ENCODE results near the gene STKLD1.

STKLD1 gene

GRCh38 chr9:133397370-133397769 is 21.2 kb downstream of the STKLD1 start:
- no peak overlapping the region for H3K4me3 ChIP-seq (ENCODE audit: low read depth, low read length)
- TF ChIP-seq CTCF (IDR thresholded peaks at IDR 0.05; ENCODE audit: low read depth, low read length): no peak

GRCh38 chr9:133397895-133398294 is 21.7 kb downstream of the STKLD1 start:
- no peak overlapping the region for H3K4me3 ChIP-seq (ENCODE audit: low read depth, low read length)
- TF ChIP-seq CTCF (IDR thresholded peaks at IDR 0.05; ENCODE audit: low read depth, low read length): no peak

GRCh38 chr9:133400292-133400691 is 24.1 kb downstream of the STKLD1 start:
- no peak for TF ChIP-seq CTCF (IDR thresholded peaks at IDR 0.05; ENCODE audit: low read depth, low read length)
- no peak overlapping the region for H3K4me3 ChIP-seq (ENCODE audit: low read depth, low read length)

- no peak overlapping the region for H3K4me3 ChIP-seq (ENCODE audit: low read depth, low read length)
- no peak for TF ChIP-seq CTCF (IDR thresholded peaks at IDR 0.05; ENCODE audit: low read depth, low read length)
Measured at GRCh38 chr9:133401588-133401987, 25.4 kb downstream of the STKLD1 start.

GRCh38 chr9:133402689-133403088 is 26.5 kb downstream of the STKLD1 start:
- TF ChIP-seq CTCF (IDR thresholded peaks at IDR 0.05; ENCODE audit: low read depth, low read length): no peak
- no peak overlapping the region for H3K4me3 ChIP-seq (ENCODE audit: low read depth, low read length)

GRCh38 chr9:133403766-133404453 is 27.7 kb downstream of the STKLD1 start:
- no peak overlapping the region for H3K4me3 ChIP-seq (ENCODE audit: low read depth, low read length)
- TF ChIP-seq CTCF (IDR thresholded peaks at IDR 0.05; ENCODE audit: low read depth, low read length): peak; percentile 35; the same call in 1 of the 2 replicates

- no peak for TF ChIP-seq CTCF (IDR thresholded peaks at IDR 0.05; ENCODE audit: low read depth, low read length)
- no peak overlapping the region for H3K4me3 ChIP-seq (ENCODE audit: low read depth, low read length)
Measured at GRCh38 chr9:133404454-133405002, 28.4 kb downstream of the STKLD1 start.
